HEK293 (cell line): ENCODE data around the gene FADS2.
A peak's percentile ranks its signal among the peaks of the same experiment; 100 is the strongest.

Experiments
- CTCF ChIA-PET: fragments of 350-600 bp; formaldehyde crosslinking; extraction: SDS; loops from one replicate; lab custom pipeline; 2021; ENCODE audit warnings: antibody characterized with exemption; lab: Yijun Ruan, JAX
- POLR2A ChIA-PET: fragments of 300-600 bp; formaldehyde crosslinking; extraction: SDS; loops from one replicate; lab custom pipeline; 2020; ENCODE audit warnings: antibody characterized with exemption, inconsistent platforms; lab: Yijun Ruan, JAX
- H3K27ac ChIP-seq: fragments of 200-500 bp; sonication (Bioruptor generic); 2 replicates; pipeline ENCODE4 v1.5.1; 2014; ENCODE audit warnings: low read depth, low read length, control low read depth, inconsistent platforms; ENCODE audit errors: extremely low read depth
- H3K36me3 ChIP-seq, 2 experiments: fragments of 200-500 bp in 1 of 2; sonication (Bioruptor generic) in 1 of 2; 1 replicate in 1 of 2; 2 replicates in 1 of 2; pipeline ENCODE4 v1.5.1; 2014 to 2017; ENCODE audit warnings: inconsistent platforms in 2 of 2, low read length in 2 of 2; ENCODE audit not compliant: control insufficient read depth in 2 of 2, insufficient read depth in 1 of 2
- H3K4me1 ChIP-seq: fragments of 200-500 bp; sonication (Bioruptor generic); 2 replicates; pipeline ENCODE4 v1.5.1; 2014; ENCODE audit warnings: mild to moderate bottlenecking, low read length, inconsistent platforms; ENCODE audit not compliant: control insufficient read depth, insufficient read depth
- H3K4me3 ChIP-seq: 2 replicates; pipeline ENCODE4 v1.5.1; 2011; ENCODE audit warnings: low read depth, mild to moderate bottlenecking, control low read depth, low read length, moderate library complexity
- H3K9me3 ChIP-seq: fragments of 200-500 bp; sonication (Bioruptor generic); 2 replicates; pipeline ENCODE4 v1.5.1; 2014; ENCODE audit warnings: low read depth, low read length, inconsistent platforms; ENCODE audit not compliant: control insufficient read depth, insufficient read depth
- KLF9 ChIP-seq: fragments of 450-650 bp; formaldehyde crosslinking; IDR thresholded peaks from 2 replicates; pipeline ENCODE4 v1.5.1; 2016; ENCODE audit warnings: missing biosample characterization, missing genetic modification characterization, low read depth
- OVOL3 ChIP-seq: fragments of 450-650 bp; formaldehyde crosslinking; IDR thresholded peaks from 2 replicates; pipeline ENCODE4 v1.5.1; 2016; ENCODE audit warnings: missing biosample characterization, missing genetic modification characterization
- ZEB2 ChIP-seq: fragments of 450-650 bp; formaldehyde crosslinking; IDR thresholded peaks from 2 replicates; pipeline ENCODE4 v1.5.1; 2016; ENCODE audit warnings: missing biosample characterization, missing genetic modification characterization
- ZFP41 ChIP-seq: fragments of 450-650 bp; formaldehyde crosslinking; IDR thresholded peaks from 2 replicates; pipeline ENCODE4 v1.5.1; 2016; ENCODE audit warnings: missing biosample characterization, missing genetic modification characterization, borderline replicate concordance
- ZIC2 ChIP-seq: fragments of 450-650 bp; formaldehyde crosslinking; IDR thresholded peaks from 2 replicates; pipeline ENCODE4 v1.5.1; 2016; ENCODE audit warnings: missing biosample characterization, missing genetic modification characterization
- ZNF114 ChIP-seq: fragments of 450-650 bp; formaldehyde crosslinking; IDR thresholded peaks from 2 replicates; pipeline ENCODE4 v1.5.0; 2017; ENCODE audit warnings: missing biosample characterization, missing genetic modification characterization
- ZNF202 ChIP-seq: fragments of 450-650 bp; formaldehyde crosslinking; IDR thresholded peaks from 2 replicates; pipeline ENCODE4 v1.5.1; 2016; ENCODE audit warnings: missing biosample characterization, missing genetic modification characterization, borderline replicate concordance
- ZNF214 ChIP-seq: fragments of 450-650 bp; formaldehyde crosslinking; IDR thresholded peaks from 2 replicates; pipeline ENCODE4 v1.5.1; 2017; ENCODE audit warnings: missing biosample characterization, mild to moderate bottlenecking, missing genetic modification characterization, borderline replicate concordance
- ZNF404 ChIP-seq: fragments of 450-650 bp; formaldehyde crosslinking; IDR thresholded peaks from 2 replicates; pipeline ENCODE4 v1.5.1; 2017; ENCODE audit warnings: missing biosample characterization, missing genetic modification characterization
- ZNF48 ChIP-seq: fragments of 450-650 bp; formaldehyde crosslinking; IDR thresholded peaks from 2 replicates; pipeline ENCODE4 v1.5.1; 2016; ENCODE audit warnings: missing biosample characterization, missing genetic modification characterization
- ZNF654 ChIP-seq: fragments of 450-650 bp; formaldehyde crosslinking; IDR thresholded peaks from 2 replicates; pipeline ENCODE4 v1.5.1; 2016; ENCODE audit warnings: low read depth, missing biosample characterization, missing genetic modification characterization
- ZNF701 ChIP-seq: fragments of 450-650 bp; formaldehyde crosslinking; IDR thresholded peaks from 2 replicates; pipeline ENCODE4 v1.5.1; 2016; ENCODE audit warnings: missing biosample characterization, missing genetic modification characterization
- ZNF76 ChIP-seq: fragments of 450-650 bp; formaldehyde crosslinking; IDR thresholded peaks from 2 replicates; pipeline ENCODE4; 2016; ENCODE audit warnings: low read depth, missing biosample characterization, missing genetic modification characterization, borderline replicate concordance
- ZSCAN30 ChIP-seq: fragments of 450-650 bp; IDR thresholded peaks from 2 replicates; pipeline ENCODE4 v1.5.1; 2018; ENCODE audit warnings: missing biosample characterization, mild to moderate bottlenecking, missing genetic modification characterization, moderate library complexity
- TF ChIP-seq, protein P1 (sequence below): fragments of 450-650 bp; formaldehyde crosslinking; IDR thresholded peaks from 2 replicates; pipeline ENCODE4 v1.5.1; 2016; ENCODE audit warnings: missing biosample characterization, missing genetic modification characterization
- TF ChIP-seq, protein P2 (sequence below): fragments of 450-650 bp; formaldehyde crosslinking; IDR thresholded peaks from 2 replicates; pipeline ENCODE4 v1.5.1; 2016; ENCODE audit warnings: missing biosample characterization, missing genetic modification characterization

The FADS2 gene

DNA sequence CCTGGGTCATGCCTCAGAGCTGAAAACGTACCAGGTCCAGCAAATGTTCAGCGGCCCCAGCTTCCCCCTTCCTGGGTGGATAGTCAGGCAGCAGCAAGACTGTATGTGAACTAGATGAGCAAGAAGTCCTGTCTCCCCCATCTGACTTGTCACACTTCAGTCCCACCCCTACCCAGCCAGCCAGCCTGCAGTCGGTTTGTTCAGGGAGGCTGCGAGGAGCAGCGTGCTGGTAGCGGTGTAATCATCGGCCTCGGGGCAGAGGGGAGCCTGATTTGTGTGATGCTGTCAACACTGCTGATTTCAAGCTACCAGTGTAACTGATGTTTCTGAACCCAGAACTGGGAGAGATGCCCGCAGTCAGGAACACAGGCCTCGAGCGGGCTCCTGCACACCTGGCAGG, 45.3 kb upstream of the FADS2 start:
- TF ChIP-seq ZNF214 (tag by site-specific recombination), result no peak
- no peak for TF ChIP-seq ZEB2 (tag by site-specific recombination)
- TF ChIP-seq ZNF404 (tag by site-specific recombination), result no peak
- Histone ChIP-seq H3K4me1 (no peaks in the 10 kb centered on the region), H3K27ac (no peak overlapping the region), H3K9me3 (no peaks in the 10 kb centered on the region), H3K36me3 (peaks cover 0 to 61% of the 10 kb centered on the region in 2 experiments; a peak in 1 of 3 replicates), H3K4me3 (no peak overlapping the region)
- ChIA-PET POLR2A (no interaction called here), CTCF (interaction anchor here (1.0 to 1.8 kb wide), 3 partner anchors 8 to 324 kb away, joined by 3 to 6 read pairs (median 4); no protein-coding TSS in a partner anchor)

DNA sequence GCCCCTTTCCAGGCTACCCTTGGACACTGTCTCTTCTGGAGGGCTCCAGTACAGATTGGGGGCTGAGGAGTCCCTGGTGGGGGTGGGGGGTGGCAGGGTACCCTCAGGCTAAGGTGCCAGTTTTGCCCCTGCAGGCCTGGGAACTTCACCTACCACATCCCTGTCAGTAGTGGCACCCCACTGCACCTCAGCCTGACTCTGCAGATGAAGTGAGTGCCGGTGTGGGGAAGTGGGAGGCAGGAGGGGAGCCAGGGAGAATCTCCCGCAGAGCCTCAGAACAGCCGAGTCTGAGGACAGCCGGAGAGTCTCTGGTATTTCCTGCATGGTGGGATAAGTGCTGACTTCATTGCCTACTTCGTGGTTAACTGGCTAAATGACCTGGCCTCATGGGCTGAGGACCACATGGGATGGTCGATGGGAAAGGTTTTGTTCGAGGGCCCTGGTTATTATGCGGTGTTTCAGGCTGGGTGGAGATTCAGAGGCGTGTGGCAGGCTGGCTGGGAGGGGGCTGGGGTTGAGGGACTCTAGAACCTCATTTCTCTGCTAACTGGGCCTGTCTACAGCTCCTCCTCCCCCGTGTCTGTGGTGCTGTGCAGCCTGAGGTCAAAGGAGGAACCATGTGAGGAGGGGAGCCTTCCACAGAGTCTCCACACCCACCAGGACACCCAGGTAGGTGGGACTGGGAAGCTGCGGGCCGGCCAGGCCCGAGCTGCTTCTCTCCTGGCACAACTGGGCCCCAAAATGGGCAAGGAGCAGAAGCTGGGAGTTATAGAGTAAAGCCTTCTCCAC, 44.2 kb upstream of the FADS2 start:
- TF ChIP-seq ZIC2 (tag by site-specific recombination), result peak; percentile 14; the same call in 1 of the 2 replicates
- TF ChIP-seq ZSCAN30, result no peak
- TF ChIP-seq, all 188 proteins: peak for 1
- Histone ChIP-seq H3K9me3 (no peaks in the 10 kb centered on the region), H3K27ac (no peak overlapping the region), H3K4me3 (no peak overlapping the region), H3K36me3 (peaks cover 0 to 66% of the 10 kb centered on the region in 2 experiments; a peak in 1 of 3 replicates), H3K4me1 (no peaks in the 10 kb centered on the region)
- ChIA-PET POLR2A (no interaction called here), CTCF (no interaction called here)

DNA sequence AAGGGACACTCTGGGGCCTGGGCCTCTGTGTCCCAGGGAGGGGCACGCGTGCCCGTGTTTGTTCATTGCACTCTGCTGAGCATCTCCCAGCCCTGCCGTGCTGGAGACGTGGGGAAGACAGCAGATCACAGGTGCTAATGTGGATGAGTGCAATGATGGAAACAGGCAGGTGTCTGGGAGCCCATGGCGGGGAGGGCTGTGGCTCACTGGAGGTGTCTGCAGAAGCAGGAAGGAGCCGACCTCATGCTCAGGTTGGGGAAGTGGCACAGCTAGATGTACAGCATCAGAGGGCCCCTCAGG, 43.6 kb upstream of the FADS2 start:
- no peak overlapping the region for H3K27ac ChIP-seq
- TF ChIP-seq, protein P1, sequence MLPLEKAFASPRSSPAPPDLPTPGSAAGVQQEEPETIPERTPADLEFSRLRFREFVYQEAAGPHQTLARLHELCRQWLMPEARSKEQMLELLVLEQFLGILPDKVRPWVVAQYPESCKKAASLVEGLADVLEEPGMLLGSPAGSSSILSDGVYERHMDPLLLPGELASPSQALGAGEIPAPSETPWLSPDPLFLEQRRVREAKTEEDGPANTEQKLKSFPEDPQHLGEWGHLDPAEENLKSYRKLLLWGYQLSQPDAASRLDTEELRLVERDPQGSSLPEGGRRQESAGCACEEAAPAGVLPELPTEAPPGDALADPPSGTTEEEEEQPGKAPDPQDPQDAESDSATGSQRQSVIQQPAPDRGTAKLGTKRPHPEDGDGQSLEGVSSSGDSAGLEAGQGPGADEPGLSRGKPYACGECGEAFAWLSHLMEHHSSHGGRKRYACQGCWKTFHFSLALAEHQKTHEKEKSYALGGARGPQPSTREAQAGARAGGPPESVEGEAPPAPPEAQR (tag by site-specific recombination), result no peak
- TF ChIP-seq, all 188 proteins: peak for 0
- Histone ChIP-seq H3K36me3 (peaks cover 0 to 71% of the 10 kb centered on the region in 2 experiments; a peak in 1 of 3 replicates), H3K9me3 (no peaks in the 10 kb centered on the region), H3K4me3 (no peak overlapping the region), H3K4me1 (no peaks in the 10 kb centered on the region)
- ChIA-PET POLR2A (no interaction called here), CTCF (no interaction called here)

DNA sequence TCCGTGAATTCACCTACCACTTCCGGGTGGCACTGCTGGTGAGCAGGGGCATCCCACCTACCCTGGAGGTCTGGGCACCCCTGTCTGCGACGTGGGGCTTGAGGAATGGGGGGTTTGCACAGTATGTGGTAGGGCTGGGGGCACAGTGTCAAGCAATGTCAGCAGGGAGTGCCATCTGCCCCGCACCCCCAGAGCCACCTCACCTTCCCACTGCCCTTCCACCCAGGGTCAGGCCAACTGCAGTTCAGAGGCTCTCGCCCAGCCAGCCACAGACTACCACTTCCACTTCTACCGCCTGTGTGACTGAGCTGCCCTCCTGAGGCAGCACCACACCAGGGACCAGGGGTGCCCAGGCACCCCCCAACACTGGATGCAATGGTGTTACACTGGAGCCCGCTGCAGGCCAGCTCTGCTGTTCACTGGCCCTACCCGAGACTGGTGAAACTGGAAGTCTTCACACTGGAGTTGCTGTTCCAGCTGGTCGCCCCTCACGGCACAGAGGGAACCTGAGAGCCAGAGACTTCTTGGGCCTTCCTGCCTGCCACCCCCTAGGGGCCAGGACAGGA, 42.2 kb upstream of the FADS2 start:
- H3K27ac ChIP-seq, result no peak overlapping the region
- H3K9me3 ChIP-seq, result no peaks in the 10 kb centered on the region
- H3K4me1 ChIP-seq, result no peaks in the 10 kb centered on the region
- TF ChIP-seq ZNF48 (tag by site-specific recombination), result no peak
- no peak for TF ChIP-seq ZNF701
- TF ChIP-seq ZNF202 (tag by site-specific recombination), result no peak
- TF ChIP-seq, all 188 proteins: peak for 0
- CTCF ChIA-PET, result interaction anchor here (0.6 to 9.0 kb wide), 5 partner anchors 12 to 414 kb away, joined by 3 to 118 read pairs (median 4); no protein-coding TSS in a partner anchor
- Histone ChIP-seq H3K4me3 (no peak overlapping the region), H3K36me3 (peaks cover 0 to 84% of the 10 kb centered on the region in 2 experiments; a peak in 1 of 3 replicates)
- POLR2A ChIA-PET, result no interaction called here

DNA sequence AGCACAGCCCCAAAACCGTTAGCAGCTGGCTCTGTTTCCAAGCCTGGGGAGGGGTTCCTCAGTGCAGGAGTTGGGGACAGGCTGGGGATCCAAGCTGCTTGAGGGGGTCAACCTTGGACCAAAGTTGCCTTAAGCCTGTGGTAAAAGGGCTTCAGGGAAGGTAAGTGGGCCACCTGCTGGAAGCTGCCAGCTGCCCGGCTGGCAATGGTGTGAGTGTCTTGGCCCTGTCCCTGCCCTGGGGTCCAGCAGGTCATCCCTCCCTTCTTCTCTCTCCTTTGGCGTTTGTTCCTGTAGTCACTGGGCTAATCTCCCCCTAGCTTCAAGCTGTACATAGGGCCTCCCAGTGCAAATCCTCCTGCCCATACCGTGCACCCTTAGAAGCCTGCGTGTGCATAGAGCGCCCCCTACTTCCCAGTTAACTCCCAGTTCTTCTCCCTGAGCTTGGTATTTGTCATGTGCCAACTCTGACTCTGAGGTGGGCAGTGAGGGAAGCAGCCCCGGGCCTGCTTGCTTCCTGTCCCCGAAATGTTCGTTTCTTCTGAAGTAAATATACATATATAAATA, 40.1 kb upstream of the FADS2 start:
- H3K4me1 ChIP-seq, result no peaks in the 10 kb centered on the region
- POLR2A ChIA-PET, result interaction anchor here (0.6 to 1.8 kb wide), 4 partner anchors 9 to 41 kb away, joined by 3 to 5 read pairs (median 4); no protein-coding TSS in a partner anchor
- TF ChIP-seq ZFP41 (tag by site-specific recombination), result no peak
- TF ChIP-seq ZNF76 (tag by site-specific recombination), result no peak
- no peak for TF ChIP-seq OVOL3 (tag by site-specific recombination)
- TF ChIP-seq ZNF654 (tag by site-specific recombination), result 0 out of 2 replicates have a peak, but pooled peaks have one; percentile 7
- no peak for TF ChIP-seq ZNF114 (tag by site-specific recombination)
- TF ChIP-seq KLF9 (tag by site-specific recombination), result no peak
- TF ChIP-seq, protein P2, sequence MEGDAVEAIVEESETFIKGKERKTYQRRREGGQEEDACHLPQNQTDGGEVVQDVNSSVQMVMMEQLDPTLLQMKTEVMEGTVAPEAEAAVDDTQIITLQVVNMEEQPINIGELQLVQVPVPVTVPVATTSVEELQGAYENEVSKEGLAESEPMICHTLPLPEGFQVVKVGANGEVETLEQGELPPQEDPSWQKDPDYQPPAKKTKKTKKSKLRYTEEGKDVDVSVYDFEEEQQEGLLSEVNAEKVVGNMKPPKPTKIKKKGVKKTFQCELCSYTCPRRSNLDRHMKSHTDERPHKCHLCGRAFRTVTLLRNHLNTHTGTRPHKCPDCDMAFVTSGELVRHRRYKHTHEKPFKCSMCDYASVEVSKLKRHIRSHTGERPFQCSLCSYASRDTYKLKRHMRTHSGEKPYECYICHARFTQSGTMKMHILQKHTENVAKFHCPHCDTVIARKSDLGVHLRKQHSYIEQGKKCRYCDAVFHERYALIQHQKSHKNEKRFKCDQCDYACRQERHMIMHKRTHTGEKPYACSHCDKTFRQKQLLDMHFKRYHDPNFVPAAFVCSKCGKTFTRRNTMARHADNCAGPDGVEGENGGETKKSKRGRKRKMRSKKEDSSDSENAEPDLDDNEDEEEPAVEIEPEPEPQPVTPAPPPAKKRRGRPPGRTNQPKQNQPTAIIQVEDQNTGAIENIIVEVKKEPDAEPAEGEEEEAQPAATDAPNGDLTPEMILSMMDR (tag by site-specific recombination), result peak; percentile 54
- H3K36me3 ChIP-seq, result peaks cover 0 to 74% of the 10 kb centered on the region in 2 experiments; a peak in 1 of 3 replicates
- CTCF ChIA-PET, result interaction anchor here (0.5 to 9.0 kb wide), 20 partner anchors 9 to 1188 kb away, joined by 3 to 118 read pairs (median 4); no protein-coding TSS in a partner anchor
- no peak overlapping the region for H3K4me3 ChIP-seq
- no peak overlapping the region for H3K27ac ChIP-seq
- no peaks in the 10 kb centered on the region for H3K9me3 ChIP-seq
